NCI-H2029 treated with DMSO at 0.1 percent for 48 hours (cell line): Measurements from ENCODE around the gene PUM1.

ENCODE experiments used
- DNase-seq: peaks from one replicate; lab custom pipeline; 2025; lab: John Stamatoyannopoulos, UW

Gene PUM1

GRCh38 chr1:30929135-30929889 lies 136.2 kb downstream of the PUM1 start:
- DNase-seq: no peak

DNA sequence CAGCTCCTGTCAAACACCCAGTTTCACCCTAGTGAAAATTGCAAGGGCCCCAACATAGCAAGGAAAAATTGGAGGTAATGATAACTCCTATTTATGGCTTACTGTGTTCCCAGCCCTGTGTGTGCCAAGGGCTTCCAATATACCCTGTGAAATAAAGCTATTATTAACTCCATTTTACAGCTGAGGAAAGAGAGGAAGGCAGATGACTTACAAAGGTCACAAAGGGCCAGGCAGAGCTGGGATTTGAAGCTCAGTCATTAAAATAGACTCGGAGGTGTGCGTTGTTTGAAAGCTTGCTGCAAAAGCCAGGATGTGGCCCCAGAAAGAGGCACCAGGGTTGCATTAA lies 136.8 kb downstream of the PUM1 start:
- no peak for DNase-seq

GRCh38 chr1:30928171-30928570 lies 137.3 kb downstream of the PUM1 start:
- DNase-seq: no peak

DNA sequence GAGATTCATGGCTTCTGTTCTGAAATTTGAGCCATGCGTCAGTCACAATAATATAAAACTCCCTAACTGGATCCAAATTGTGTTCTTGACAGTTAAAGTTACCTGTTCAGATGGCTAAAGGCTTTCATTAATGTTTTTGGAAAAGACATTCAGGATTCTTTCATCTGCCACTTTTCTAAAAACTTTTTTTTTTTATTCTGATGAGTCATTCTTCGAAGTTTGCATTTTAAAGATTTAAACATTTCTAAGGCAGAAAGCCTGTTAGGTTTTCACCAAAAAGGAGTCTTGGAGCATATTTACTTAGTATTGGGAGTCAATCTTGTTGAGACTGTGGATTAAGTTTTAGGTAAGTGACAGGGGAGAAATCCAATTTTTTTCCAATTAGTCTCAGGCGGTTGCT lies 138.1 kb downstream of the PUM1 start:
- DNase-seq: no peak

DNA sequence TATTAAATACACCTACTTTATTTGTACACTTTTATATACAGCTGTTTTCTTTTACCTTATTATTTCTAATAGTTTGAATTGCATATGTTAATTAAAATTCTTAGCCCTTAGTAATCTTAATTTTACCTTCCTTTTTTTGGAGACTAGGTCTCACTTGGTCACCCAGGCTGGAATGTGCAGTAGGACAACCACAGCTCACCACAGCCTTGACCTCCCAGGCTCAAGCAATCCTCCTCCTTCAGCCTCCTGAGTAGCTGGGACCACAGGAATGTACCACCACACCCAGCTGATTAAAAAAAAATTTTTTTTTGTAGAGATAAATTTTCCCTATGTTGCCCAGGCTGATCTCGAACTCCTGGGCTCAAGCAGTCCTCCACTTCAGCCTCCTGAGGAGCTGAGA lies 141.9 kb downstream of the PUM1 start:
- DNase-seq: no peak

DNA sequence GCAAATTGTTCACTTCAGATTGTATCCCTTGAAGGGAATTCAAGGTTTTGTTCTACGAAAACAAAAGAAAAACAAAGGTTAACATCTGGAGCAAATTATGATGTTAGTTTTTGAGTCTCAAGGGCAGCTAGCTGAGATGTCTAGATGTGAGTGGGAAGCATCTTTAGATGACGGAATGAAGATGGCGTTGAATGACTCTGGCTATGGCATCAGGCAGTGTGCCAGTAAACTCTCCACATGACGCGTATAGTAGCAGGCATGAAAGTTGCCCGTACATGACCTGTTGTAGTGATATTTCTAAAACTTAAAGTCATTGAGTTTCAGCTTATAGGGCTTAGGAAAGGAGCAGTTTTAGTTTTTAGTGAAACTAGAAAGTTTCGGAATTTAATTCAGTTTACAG lies 144.7 kb downstream of the PUM1 start:
- no peak for DNase-seq

DNA sequence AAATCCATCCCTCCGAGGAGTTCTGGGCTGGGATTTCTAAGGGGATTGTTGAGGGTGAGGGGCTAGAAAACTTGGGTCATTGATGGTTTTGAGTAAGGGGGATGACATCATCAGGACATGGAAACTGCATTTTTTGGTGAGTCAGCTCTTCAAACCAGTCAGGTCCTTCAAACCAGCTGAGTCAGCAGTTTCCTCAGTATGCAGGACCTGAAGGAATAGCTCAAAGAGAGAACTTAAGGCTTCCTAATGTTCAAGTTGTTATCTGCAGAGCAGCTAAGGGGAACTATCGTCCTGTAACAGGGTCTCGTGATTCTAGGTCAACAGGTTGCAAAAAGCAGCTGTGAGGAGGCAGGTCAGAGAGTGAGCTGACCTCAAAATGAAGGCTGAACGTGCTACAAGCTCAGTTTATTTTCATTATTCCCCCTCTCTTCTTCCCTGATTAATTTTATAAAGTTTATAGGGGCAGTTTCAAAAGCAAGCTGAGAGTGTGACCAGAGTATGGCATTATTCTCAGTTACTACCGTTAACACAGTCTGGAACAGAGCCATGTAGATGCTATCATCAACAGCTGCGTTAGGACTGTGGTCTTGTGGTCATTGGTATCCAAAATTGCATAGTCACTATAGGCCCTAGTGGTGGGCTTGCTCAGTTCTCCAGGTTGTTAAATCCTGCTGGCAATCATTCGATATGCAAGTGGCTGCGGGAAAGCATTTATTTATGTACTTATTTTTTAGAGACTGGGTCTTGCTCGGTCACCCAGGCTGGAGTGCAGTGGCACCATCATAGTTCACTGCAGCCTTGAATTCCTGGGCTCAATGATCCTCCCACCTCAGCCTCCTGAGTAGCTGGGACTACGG lies 146.3 kb downstream of the PUM1 start:
- no peak for DNase-seq

DNA sequence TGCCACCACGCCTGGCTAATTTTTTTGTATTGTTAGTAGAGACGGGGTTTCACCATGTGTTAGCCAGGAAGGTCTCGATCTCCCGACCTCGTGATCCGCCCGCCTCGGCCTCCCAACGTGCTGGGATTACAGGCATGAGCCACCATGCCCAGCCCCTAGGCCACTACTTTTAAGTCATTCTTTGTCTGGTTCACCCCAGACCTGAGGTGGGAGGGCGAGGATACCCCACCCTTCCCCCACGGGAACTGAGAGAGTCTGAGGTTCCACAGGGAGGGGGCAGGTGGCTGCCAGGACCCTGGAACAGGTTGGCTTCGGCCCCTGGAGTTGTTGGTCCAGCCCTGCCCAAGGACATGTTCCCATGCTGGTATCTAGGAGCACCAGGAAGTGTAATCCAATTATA lies 149.2 kb downstream of the PUM1 start:
- DNase-seq: no peak

DNA sequence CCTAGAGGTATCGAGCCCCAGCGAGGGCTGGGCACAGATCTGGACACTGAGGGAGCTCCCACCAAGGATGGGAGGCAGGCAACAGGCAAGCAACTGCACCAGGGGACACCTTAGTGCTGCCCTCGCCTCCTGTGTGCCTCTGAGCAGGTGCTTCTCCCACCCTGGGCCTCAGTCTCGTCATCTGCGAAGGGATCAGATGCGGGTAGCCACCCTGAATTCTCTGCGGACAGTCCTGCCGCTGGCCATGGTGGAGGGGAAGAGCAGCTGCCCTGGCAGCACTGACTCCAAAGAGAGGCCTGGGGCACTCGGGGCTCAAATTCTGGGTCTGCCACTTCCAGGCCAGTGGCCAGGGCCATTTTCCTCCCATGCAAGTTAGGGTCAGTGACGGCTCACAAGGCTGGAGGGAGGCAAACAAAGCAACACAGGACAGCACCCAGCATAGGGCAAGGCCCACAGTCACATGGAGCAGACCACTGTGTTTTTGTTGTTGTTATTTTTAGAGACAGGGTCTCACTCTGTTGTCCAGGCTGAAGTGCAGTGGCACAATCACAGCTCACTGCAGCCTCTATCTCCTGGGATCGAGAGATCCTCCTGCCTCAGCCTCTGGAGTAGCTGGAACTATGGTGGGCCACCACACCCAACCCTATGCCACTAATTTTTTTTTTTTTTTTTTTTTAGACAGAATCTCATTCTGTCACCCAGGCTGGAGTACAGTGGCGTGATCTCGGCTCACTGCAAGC lies 149.9 kb downstream of the PUM1 start:
- DNase-seq: no peak

DNA sequence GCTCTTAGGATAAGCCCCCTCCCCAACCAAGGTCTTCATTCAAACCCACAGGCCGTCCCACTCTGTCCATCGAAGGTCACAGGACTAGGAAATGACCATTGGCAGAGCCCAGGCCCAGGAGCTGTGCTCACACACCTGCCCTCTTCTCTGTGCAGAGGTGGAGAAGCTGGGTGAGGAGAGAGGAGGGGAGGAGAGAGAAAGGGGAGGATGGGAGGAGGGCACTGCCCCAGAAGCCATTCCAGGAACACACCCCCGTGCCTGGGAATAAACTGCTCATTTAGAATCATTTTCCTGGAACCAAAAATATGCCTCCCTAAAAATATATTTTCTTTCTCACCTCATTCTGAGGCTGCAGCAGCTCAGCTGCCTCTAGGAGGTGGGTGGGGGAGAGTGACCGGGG lies 150.6 kb downstream of the PUM1 start:
- no peak for DNase-seq

GRCh38 chr1:30914587-30914922 lies 151.0 kb downstream of the PUM1 start:
- DNase-seq: no peak

GRCh38 chr1:30912913-30913652 lies 152.4 kb downstream of the PUM1 start:
- no peak for DNase-seq

- DNase-seq: no peak
Measured at GRCh38 chr1:30912224-30912623, 153.3 kb downstream of the PUM1 start.

- DNase-seq: peak; percentile 50
Measured at GRCh38 chr1:30911059-30911954, 154.2 kb downstream of the PUM1 start.

DNA sequence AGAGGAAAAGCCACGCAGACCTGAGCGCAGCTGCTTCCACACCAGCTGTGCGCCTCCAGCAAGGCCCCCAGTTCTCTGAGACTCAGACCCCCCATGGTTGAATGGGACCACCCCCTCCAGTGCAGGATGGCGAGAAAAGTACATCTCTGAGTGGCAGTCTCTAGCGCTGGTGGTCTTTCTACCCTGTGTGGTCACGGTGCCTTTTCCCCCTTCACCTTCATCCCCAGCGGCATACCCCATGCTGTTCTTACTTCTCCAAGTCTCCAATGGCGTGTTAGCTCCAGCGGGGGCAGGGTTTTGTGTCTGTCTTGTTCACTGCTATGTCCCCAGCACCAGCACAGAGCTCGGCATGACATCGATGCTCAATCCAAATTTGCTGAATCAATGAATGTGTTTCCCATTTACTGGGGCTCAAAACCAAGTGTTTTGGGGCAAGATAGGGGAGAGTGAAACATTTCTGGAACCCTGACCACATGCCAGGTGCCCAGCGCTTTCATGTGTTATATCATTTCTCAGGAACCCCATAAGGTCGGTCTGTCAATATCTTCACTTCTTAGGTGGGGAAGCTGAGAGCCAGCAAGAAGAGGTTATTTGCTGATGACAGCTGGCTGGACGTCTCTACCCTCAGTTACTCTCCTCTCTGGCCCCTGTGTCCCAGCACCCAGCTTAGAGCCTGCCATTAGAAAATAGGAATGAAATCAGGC lies 156.0 kb downstream of the PUM1 start:
- no peak for DNase-seq

DNA sequence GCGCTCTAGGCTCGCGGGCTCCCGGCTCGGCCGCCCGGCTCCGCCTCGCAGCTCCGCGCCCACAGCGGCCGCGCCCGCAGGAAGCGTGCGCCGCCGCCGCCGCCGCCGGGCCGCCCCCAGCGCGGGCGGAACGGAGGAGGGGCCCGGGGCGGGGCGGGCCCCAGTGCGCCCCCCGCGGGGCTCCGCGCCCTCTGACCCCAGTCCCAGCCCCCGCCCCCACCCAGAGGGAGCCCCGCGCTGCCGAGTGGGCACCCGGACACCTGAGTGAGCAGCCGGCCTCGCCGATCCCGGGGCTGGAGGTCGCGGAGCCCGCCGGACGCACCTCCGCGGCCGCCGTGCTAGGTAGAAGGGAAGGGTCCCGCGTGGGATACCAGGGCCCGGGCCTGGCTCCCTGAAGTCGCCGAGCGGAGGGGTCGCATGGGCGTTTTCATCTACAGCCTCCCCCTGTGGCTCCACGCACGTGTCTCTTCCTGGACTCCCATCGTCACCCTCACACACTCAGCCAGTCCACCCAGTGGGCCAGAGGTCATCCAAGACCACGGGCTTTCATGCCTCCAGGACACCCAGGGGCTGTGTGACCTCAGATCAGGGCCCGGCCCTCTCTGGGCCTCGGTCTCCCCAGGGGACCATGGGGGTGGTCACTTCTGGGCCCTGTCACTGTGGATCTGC lies 156.7 kb downstream of the PUM1 start, which contains the start of gene SDC3:
Gene SDC3 (minus strand): TSS at position 63 of the 669 bp plus-strand sequence. CDS start 172 bp downstream, outside the sequence.
- no peak for DNase-seq

- DNase-seq: no peak
Measured at GRCh38 chr1:30908316-30908695, 157.2 kb downstream of the PUM1 start.

GRCh38 chr1:30907481-30908315 lies 157.8 kb downstream of the PUM1 start:
- no peak for DNase-seq
